Esophagus squamous epithelium (tissue), 5 donors: ENCODE data around the gene YAE1. TPM values are rescaled to one million over a fixed set of nuclear protein-coding genes. Genes with fewer than 3 reads are reported as not detected.

ENCODE experiments used
- DNase-seq: peaks from one replicate; lab custom pipeline; 2025; lab: John Stamatoyannopoulos, UW
- H3K27ac ChIP-seq, 4 donors: fragments of 200-600 bp; sonication (generic); one replicate each; pipeline ENCODE4 v1.5.1; 2016 to 2019; ENCODE audit warnings: mild to moderate bottlenecking in 1 of 4
- H3K27me3 ChIP-seq, 4 donors: fragments of 200-600 bp; sonication (generic); 1 replicate in 3 of 4; 2 replicates in 1 of 4; pipeline versions ENCODE4 v1.5.1 to v1.6.0; 2017 to 2021; ENCODE audit warnings: antibody characterized with exemption in 1 of 4
- H3K36me3 ChIP-seq, 3 donors: fragments of 200-600 bp; sonication (generic); one replicate each; pipeline ENCODE4 v1.5.1; 2016 to 2019
- H3K4me1 ChIP-seq, 3 donors: fragments of 200-600 bp; sonication (generic); one replicate each; pipeline ENCODE4 v1.5.1; 2017 to 2019
- H3K4me3 ChIP-seq, 4 donors: fragments of 200-600 bp; sonication (generic); 1 replicate in 3 of 4; 2 replicates in 1 of 4; pipeline ENCODE4 v1.5.1; 2016 to 2019; ENCODE audit warnings: mild to moderate bottlenecking in 2 of 4, moderate library complexity in 1 of 4
- H3K9me3 ChIP-seq, 3 donors: fragments of 200-600 bp; sonication (generic); one replicate each; pipeline ENCODE4 v1.5.1; 2016 to 2019
- POLR2A ChIP-seq, 4 donors: fragments of 450-650 bp; IDR thresholded peaks; one replicate each; pipeline ENCODE4 v1.6.1; 2017; ENCODE audit warnings: antibody characterized with exemption in 4 of 4, mild to moderate bottlenecking in 4 of 4, moderate library complexity in 3 of 4
- WGBS, 2 donors: methylation state at CpG; one replicate each; pipeline ENCODE4 v1.1.5; 2018; 5-methylcytosine and 5-hydroxymethylcytosine counted together
- intact Hi-C: fragments of 100-400 bp; cut with DNase I; formaldehyde crosslinking; loops from one replicate; pipeline ENCODE4 v1.15.0; 2022
- total RNA-seq, 4 donors: library from RNA; depleted of rRNA; stranded (reverse); fragments of >200 nt; gene quantifications; one replicate each; pipeline ENCODE4 v1.1.0, GENCODE V29; 2016
- TF ChIP-seq, protein P1 (sequence below), 6 experiments: fragments of 450-650 bp in 4 of 6; fragments of 200-600 bp in 2 of 6; sonication (generic) in 2 of 6; IDR thresholded peaks; one replicate each; pipeline ENCODE4 v1.5.1; 2016 to 2019; ENCODE audit warnings: antibody characterized with exemption in 6 of 6, mild to moderate bottlenecking in 4 of 6, moderate library complexity in 4 of 6
- donor health status: DM: yes; HTN: yes; CAD: no.

Gene YAE1
- total RNA-seq, 4 donors from 2014 or later, result 3.6 to 23.1 (median 14.6) TPM

- Histone ChIP-seq H3K9me3 (no peaks in the 10 kb centered on the region), H3K27me3 (no peaks in the 10 kb centered on the region), H3K4me1 (peaks cover under 1 to 38% (median 2%) of the 10 kb centered on the region in 3 donors), H3K4me3 (no peak overlapping the region), H3K36me3 (no peaks in the 10 kb centered on the region), H3K27ac (peak overlapping the region in 1 of 4 donors; percentile 69)
- DNase-seq, result no peak
- TF ChIP-seq POLR2A (IDR thresholded peaks at IDR 0.05), result no peak
- TF ChIP-seq, protein P1, sequence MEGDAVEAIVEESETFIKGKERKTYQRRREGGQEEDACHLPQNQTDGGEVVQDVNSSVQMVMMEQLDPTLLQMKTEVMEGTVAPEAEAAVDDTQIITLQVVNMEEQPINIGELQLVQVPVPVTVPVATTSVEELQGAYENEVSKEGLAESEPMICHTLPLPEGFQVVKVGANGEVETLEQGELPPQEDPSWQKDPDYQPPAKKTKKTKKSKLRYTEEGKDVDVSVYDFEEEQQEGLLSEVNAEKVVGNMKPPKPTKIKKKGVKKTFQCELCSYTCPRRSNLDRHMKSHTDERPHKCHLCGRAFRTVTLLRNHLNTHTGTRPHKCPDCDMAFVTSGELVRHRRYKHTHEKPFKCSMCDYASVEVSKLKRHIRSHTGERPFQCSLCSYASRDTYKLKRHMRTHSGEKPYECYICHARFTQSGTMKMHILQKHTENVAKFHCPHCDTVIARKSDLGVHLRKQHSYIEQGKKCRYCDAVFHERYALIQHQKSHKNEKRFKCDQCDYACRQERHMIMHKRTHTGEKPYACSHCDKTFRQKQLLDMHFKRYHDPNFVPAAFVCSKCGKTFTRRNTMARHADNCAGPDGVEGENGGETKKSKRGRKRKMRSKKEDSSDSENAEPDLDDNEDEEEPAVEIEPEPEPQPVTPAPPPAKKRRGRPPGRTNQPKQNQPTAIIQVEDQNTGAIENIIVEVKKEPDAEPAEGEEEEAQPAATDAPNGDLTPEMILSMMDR (IDR thresholded peaks at IDR 0.05), result no peak
- intact Hi-C loops, result no loop called here
Observed at GRCh38 chr7:39603924-39604323, 37.7 kb downstream of the YAE1 start.

- intact Hi-C loops, result no loop called here
- Histone ChIP-seq H3K36me3 (no peaks in the 10 kb centered on the region), H3K9me3 (no peaks in the 10 kb centered on the region), H3K27ac (peak overlapping the region in 3 of 4 donors; percentile 57 to 69 (median 65)), H3K4me3 (no peak overlapping the region), H3K4me1 (peaks cover 8 to 49% (median 13%) of the 10 kb centered on the region in 3 donors), H3K27me3 (peaks cover 0 to 6% (median 0%) of the 10 kb centered on the region in 4 donors)
- TF ChIP-seq, protein P1 (IDR thresholded peaks at IDR 0.05), result no peak
- no peak for TF ChIP-seq POLR2A (IDR thresholded peaks at IDR 0.05)
- no peak for DNase-seq
- WGBS, 2 donors, result 81 to 92% methylated on average over 1 of the region's 1 CpG
Observed at GRCh38 chr7:39605087-39605486, 38.9 kb downstream of the YAE1 start.

- no peak for DNase-seq
- Histone ChIP-seq H3K27ac (peak overlapping the region in 3 of 4 donors; percentile 57 to 69 (median 65)), H3K4me1 (peaks cover 10 to 53% (median 13%) of the 10 kb centered on the region in 3 donors), H3K4me3 (no peak overlapping the region), H3K9me3 (no peaks in the 10 kb centered on the region), H3K27me3 (peaks cover 0 to 11% (median 0%) of the 10 kb centered on the region in 4 donors), H3K36me3 (no peaks in the 10 kb centered on the region)
- TF ChIP-seq, protein P1 (IDR thresholded peaks at IDR 0.05), result no peak
- no peak for TF ChIP-seq POLR2A (IDR thresholded peaks at IDR 0.05)
- intact Hi-C loops, result no loop called here
- WGBS, 2 donors, result 24 to 52% methylated on average over 2 of the region's 2 CpGs
Observed at GRCh38 chr7:39606352-39606751, 40.1 kb downstream of the YAE1 start.

GRCh38 chr7:39606941-39607340, 40.7 kb downstream of the YAE1 start:
- no peak for DNase-seq

DNA sequence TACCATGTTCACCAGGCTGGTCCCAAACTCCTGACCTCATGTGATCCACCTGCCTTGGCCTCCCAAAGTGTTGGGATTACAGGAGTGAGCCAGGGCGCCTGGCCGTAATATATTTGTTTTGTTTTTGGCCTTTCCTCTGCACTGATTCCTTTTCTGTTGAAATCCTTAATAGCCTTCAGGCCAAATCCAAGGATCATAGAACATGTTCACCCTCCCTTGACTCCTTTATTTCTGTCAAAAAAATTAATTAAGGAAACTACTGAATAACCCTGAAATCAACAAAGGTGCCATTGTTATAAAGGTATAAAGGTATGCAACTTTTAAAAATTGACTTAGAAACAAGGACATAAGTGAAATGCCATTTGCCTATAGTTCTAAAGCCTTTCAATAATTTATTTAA, 41.7 kb downstream of the YAE1 start:
- WGBS, 2 donors, result 73 to 78% methylated on average over 2 of the region's 2 CpGs
- Histone ChIP-seq H3K36me3 (no peaks in the 10 kb centered on the region), H3K4me1 (peaks cover 10 to 46% (median 13%) of the 10 kb centered on the region in 3 donors), H3K4me3 (no peak overlapping the region), H3K27me3 (peaks cover 0 to 16% (median 0%) of the 10 kb centered on the region in 4 donors), H3K27ac (no peak overlapping the region), H3K9me3 (no peaks in the 10 kb centered on the region)
- TF ChIP-seq, protein P1 (IDR thresholded peaks at IDR 0.05), result no peak
- TF ChIP-seq POLR2A (IDR thresholded peaks at IDR 0.05), result no peak
- DNase-seq, result no peak
- intact Hi-C loops, result no loop called here

More at GRCh38 chr7:39606941-39607340, 40.7 kb downstream of the YAE1 start:
- H3K27me3 ChIP-seq, result peaks cover 0 to 11% (median 0%) of the 10 kb centered on the region in 4 donors
- TF ChIP-seq POLR2A (IDR thresholded peaks at IDR 0.05), result no peak
- TF ChIP-seq, protein P1 (IDR thresholded peaks at IDR 0.05), result no peak
- peak overlapping the region in 2 of 4 donors; percentile 22 to 69 for H3K27ac ChIP-seq
- H3K9me3 ChIP-seq, result no peaks in the 10 kb centered on the region
- intact Hi-C loops, result no loop called here
- no peaks in the 10 kb centered on the region for H3K36me3 ChIP-seq
- no peak overlapping the region for H3K4me3 ChIP-seq
- 91 to 100% methylated on average over 2 of the region's 2 CpGs for WGBS, 2 donors
- peaks cover 10 to 53% (median 13%) of the 10 kb centered on the region in 3 donors for H3K4me1 ChIP-seq
